CMK (cell line): ENCODE data around the gene ASIP.

ENCODE experiments used
- DNase-seq: peaks from one replicate; pipeline ENCODE4 v3.0.0-alpha.2; 2010; ENCODE audit warnings: low read depth

The ASIP gene

GRCh38 chr20:34312024-34312460 is 70.8 kb downstream of the ASIP start:
- DNase-seq: no peak

DNA sequence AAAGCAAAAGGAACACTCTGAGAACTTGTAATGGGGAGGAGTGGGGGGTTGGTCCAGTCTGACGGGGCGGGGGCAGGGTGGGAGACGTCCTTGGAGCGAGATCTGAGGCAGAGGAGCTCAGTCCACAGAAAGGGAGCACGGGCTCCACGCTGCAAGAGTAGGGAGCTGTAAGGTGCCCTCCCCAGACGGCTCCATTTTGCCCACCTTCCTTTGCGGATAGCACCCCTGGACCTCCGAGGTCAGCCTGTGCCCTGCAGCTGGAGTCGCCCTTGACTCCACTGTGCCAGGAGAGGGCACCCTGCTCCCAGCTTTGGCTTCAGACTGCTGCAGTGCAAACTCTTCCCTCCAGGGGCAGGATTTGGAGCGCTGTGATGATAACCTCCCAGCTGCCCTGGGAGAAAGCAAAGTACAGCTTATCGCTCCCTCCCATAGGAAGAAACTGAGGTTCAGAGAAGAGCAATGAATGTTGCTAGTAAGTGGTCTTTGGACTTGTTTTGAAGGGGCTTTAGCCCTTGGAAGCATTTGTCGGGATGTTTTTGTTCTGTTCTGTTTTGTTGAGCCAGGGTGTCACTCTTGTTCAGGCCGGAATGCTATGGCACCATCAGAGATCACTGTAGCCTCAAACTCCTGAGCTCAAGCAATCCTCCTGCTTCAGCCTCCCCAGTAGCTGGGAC is 71.5 kb downstream of the ASIP start:
- DNase-seq: peak; percentile 81

DNA sequence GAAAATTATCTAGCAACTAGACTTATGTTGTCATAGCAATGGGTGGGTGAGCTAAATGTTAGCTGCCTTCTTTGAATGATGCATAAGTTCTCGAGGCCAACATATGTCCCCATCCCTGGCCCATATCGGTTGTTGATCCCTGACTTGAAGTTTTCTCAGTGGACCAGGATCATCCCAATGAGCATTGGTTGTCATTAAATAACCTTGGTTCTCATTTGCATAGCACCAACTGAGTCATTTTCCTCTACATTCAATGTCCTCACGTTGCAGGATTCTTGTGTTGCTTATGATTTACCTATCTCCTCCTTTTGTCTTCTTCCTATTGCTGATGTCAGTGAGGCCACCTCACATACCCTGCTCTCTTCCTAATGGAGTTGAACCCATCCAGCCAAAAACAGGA is 74.0 kb downstream of the ASIP start:
- DNase-seq: no peak

- DNase-seq: no peak
These were observed 75.1 kb downstream of the ASIP start for GRCh38 chr20:34316196-34316814.
